H1 (cell line): ENCODE data around the gene HSPB1.
"Not testable (repeated sequence)": the region's sequence is repeated elsewhere in the genome, so short reads cannot be mapped to it uniquely, and the experiment has no call there.

Experiments used
- BCL11A ChIP-seq, 2 experiments: IDR thresholded peaks; one replicate each; pipeline ENCODE4 v1.6.1; 2011; ENCODE audit warnings: low read depth in 2 of 2, low read length in 2 of 2, mild to moderate bottlenecking in 2 of 2
- CHD2 ChIP-seq: IDR thresholded peaks from 2 replicates; pipeline ENCODE4 v1.6.1; 2012; ENCODE audit warnings: low read length, improper control_type of control experiment
- CTCF ChIP-seq, 3 experiments: IDR thresholded peaks; 1 replicate in 2 of 3; 2 replicates in 1 of 3; pipeline versions ENCODE4 v1.5.1 to v1.6.1; 2011; ENCODE audit warnings: low read length in 3 of 3, mild to moderate bottlenecking in 3 of 3, inconsistent platforms in 2 of 3, low read depth in 1 of 3, moderate library complexity in 1 of 3; ENCODE audit not compliant: insufficient read depth in 1 of 3; ENCODE audit errors: control extremely low read depth in 1 of 3
- EZH2 ChIP-seq: fragments of 200-600 bp; sonication (generic); IDR thresholded peaks from 2 replicates; pipeline ENCODE4 v1.7.1; 2012; ENCODE audit warnings: low read depth, mild to moderate bottlenecking, moderate library complexity, low read length, inconsistent platforms; ENCODE audit not compliant: severe bottlenecking
- GTF2F1 ChIP-seq: IDR thresholded peaks from 2 replicates; pipeline ENCODE4 v1.6.1; 2012; ENCODE audit warnings: low read depth, low read length, improper control_type of control experiment, borderline replicate concordance
- JUND ChIP-seq: IDR thresholded peaks from 2 replicates; pipeline ENCODE4 v1.6.1; 2011; ENCODE audit warnings: mild to moderate bottlenecking, improper control_type of control experiment, low read length
- KDM5A ChIP-seq: fragments of 200-600 bp; IDR thresholded peaks from 2 replicates; pipeline ENCODE4 v1.7.1; 2012; ENCODE audit warnings: mild to moderate bottlenecking, low read length, inconsistent platforms, mixed read lengths
- RAD21 ChIP-seq, 2 experiments: IDR thresholded peaks in 1 of 2; conservative IDR thresholded peaks in 1 of 2; 2 replicates each; pipeline ENCODE4 v1.6.1; 2011; ENCODE audit warnings: low read depth in 2 of 2, low read length in 2 of 2, improper control_type of control experiment in 1 of 2, inconsistent platforms in 1 of 2, mild to moderate bottlenecking in 1 of 2, moderate library complexity in 1 of 2
- SUZ12 ChIP-seq: fragments of 200-600 bp; sonication (generic); IDR thresholded peaks from 2 replicates; pipeline ENCODE4 v1.6.1; 2012; ENCODE audit warnings: mild to moderate bottlenecking, inconsistent platforms, low read length, moderate library complexity, mixed read lengths
- TAF1 ChIP-seq: IDR thresholded peaks from 2 replicates; pipeline ENCODE4 v1.6.1; 2011; ENCODE audit warnings: mild to moderate bottlenecking, low read depth, low read length
- TF ChIP-seq, protein P1 (sequence below): IDR thresholded peaks from 2 replicates; pipeline ENCODE4 v1.6.1; 2012; ENCODE audit warnings: inconsistent platforms

DNA sequence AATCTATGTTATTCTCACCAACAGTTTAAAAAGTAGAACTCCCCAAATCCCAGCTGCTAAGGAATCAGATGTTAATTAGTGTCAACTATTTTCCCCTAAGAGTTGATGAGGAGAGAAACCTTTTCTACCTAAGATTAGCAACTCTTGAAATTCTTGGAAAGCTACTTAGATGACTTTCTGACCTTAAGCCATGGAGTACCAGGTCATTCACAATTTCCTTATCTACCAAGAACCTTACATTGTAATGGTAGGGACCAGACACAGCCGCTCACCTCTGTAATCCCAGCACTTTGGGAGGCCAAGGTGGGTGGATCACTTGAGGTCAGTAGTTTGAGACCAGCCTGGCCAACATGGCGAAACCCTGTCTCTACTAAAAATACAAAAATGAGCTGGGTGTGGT, 32.9 kb downstream of the HSPB1 start:
- not testable (repeated sequence) for TF ChIP-seq CTCF (IDR thresholded peaks at IDR 0.05; ENCODE audit: control extremely low read depth in 1 of 3, insufficient read depth in 1 of 3, low read depth in 1 of 3, low read length in 3 of 3); GTF2F1; SUZ12; KDM5A; JUND; TAF1; EZH2; RAD21 (IDR thresholded peaks at IDR 0.05 in 1 of 2, conservative IDR thresholded peaks at IDR 0.05 in 1 of 2; ENCODE audit: low read depth in 2 of 2, low read length in 2 of 2); CHD2; BCL11A (IDR thresholded peaks at IDR 0.05; ENCODE audit: low read depth in 2 of 2, low read length in 2 of 2)
- TF ChIP-seq, protein P1, sequence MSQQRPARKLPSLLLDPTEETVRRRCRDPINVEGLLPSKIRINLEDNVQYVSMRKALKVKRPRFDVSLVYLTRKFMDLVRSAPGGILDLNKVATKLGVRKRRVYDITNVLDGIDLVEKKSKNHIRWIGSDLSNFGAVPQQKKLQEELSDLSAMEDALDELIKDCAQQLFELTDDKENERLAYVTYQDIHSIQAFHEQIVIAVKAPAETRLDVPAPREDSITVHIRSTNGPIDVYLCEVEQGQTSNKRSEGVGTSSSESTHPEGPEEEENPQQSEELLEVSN, result not testable (repeated sequence)
